Suprapubic skin (tissue), 4 donors: Measurements from ENCODE around the gene KDM5A. TPM values are rescaled to one million over a fixed set of nuclear protein-coding genes. Genes with fewer than 3 reads are reported as not detected.
"Not testable (repeated sequence)": the region's sequence is repeated elsewhere in the genome, so short reads cannot be mapped to it uniquely, and the experiment has no call there.

Experiments used
- DNase-seq, 2 donors: peaks; one replicate each; pipeline ENCODE4 v3.0.0-alpha.2; 2019; ENCODE audit warnings: low spot score in 2 of 2
- H3K27ac ChIP-seq: fragments of 200-600 bp; sonication (generic); one replicate; pipeline ENCODE4 v1.5.1; 2019
- H3K27me3 ChIP-seq: fragments of 200-600 bp; sonication (generic); one replicate; pipeline ENCODE4 v1.5.1; 2019
- H3K36me3 ChIP-seq: fragments of 200-600 bp; sonication (generic); one replicate; pipeline ENCODE4 v1.5.1; 2019
- H3K4me1 ChIP-seq: fragments of 200-600 bp; sonication (generic); one replicate; pipeline ENCODE4 v1.5.1; 2019
- H3K4me3 ChIP-seq: fragments of 200-600 bp; sonication (generic); one replicate; pipeline ENCODE4 v1.5.1; 2019; ENCODE audit warnings: mild to moderate bottlenecking
- H3K9me3 ChIP-seq: fragments of 200-600 bp; sonication (generic); one replicate; pipeline ENCODE4 v1.5.1; 2019
- CTCF ChIP-seq, 2 donors: fragments of 200-600 bp in 1 of 2; fragments of 450-650 bp in 1 of 2; sonication (generic) in 1 of 2; IDR thresholded peaks; one replicate each; pipeline ENCODE4 v1.5.1; 2016 to 2019; ENCODE audit warnings: antibody characterized with exemption in 2 of 2, mild to moderate bottlenecking in 1 of 2, moderate library complexity in 1 of 2
- EP300 ChIP-seq: sonication (generic); formaldehyde crosslinking; IDR thresholded peaks from one replicate; pipeline ENCODE4 v1.6.1; 2017; ENCODE audit warnings: antibody characterized with exemption
- POLR2A ChIP-seq, 2 donors: fragments of 450-650 bp; IDR thresholded peaks; one replicate each; pipeline ENCODE4 v1.6.1; 2017; ENCODE audit warnings: antibody characterized with exemption in 2 of 2, mild to moderate bottlenecking in 2 of 2, moderate library complexity in 2 of 2
- POLR2AphosphoS5 ChIP-seq, 3 donors: sonication (generic); formaldehyde crosslinking; IDR thresholded peaks; one replicate each; pipeline ENCODE4 v1.6.1; 2017; ENCODE audit warnings: antibody characterized with exemption in 3 of 3
- WGBS: methylation state at CpG from one replicate; pipeline ENCODE4 v1.1.5; 2018; 5-methylcytosine and 5-hydroxymethylcytosine counted together
- total RNA-seq, 4 donors: library from RNA; depleted of rRNA; stranded (reverse); fragments of >200 nt; gene quantifications; one replicate each; pipeline ENCODE4 v1.1.0, GENCODE V29; 2016

The KDM5A gene
- total RNA-seq, 4 donors from 2014 or later, result 43.1 to 126 (median 92.1) TPM

DNA sequence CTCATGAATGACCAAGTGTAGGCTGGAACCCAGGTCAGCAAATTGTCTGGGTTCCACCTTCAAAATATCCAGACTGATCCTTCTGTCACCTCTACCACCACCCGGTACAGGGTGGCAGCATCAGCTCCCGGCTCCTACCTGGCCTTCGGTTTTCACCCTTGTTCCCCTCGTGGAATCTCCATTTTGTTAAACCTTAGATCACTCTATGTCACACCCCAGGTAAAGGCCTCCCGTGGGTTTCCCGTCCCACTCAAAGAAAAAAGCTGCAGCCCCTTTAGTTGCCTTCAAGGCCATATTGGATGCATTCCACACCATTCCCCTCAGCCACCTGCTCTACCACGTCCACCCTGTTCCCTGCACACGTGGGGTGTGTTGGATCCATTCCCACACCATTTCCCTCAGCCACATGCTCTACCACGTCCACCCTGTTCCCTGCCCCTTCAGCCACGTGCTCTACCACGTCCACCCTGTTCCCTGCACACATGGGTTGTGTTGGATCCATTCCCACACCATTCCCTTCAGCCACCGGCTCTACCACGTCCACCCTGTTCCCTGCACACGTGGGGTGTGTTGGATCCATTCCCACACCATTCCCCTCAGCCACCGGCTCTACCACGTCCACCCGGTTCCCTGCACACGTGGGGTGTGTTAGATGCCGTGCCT lies 150.3 kb downstream of the KDM5A start:
- DNase-seq, result peak in 1 of 2 donors; percentile 29
- 75% methylated on average over 19 of the region's 19 CpGs for WGBS
- no peaks in the 10 kb centered on the region for H3K4me1 ChIP-seq
- peaks cover 16% of the 10 kb centered on the region for H3K9me3 ChIP-seq
- peaks cover 11% of the 10 kb centered on the region for H3K27me3 ChIP-seq
- no peak overlapping the region for H3K4me3 ChIP-seq
- H3K36me3 ChIP-seq, result no peaks in the 10 kb centered on the region
- H3K27ac ChIP-seq, result no peak overlapping the region
- TF ChIP-seq CTCF (IDR thresholded peaks at IDR 0.05), result no peak
- no peak for TF ChIP-seq EP300
- no peak for TF ChIP-seq POLR2AphosphoS5 (IDR thresholded peaks at IDR 0.05)

GRCh38 chr12:238116-238515 lies 151.0 kb downstream of the KDM5A start:
- H3K27ac ChIP-seq, result no peak overlapping the region
- H3K4me1 ChIP-seq, result no peaks in the 10 kb centered on the region
- WGBS, result 90% methylated on average over 9 of the region's 9 CpGs
- H3K4me3 ChIP-seq, result no peak overlapping the region
- TF ChIP-seq EP300 (no peak), CTCF (IDR thresholded peaks at IDR 0.05) (no peak), POLR2AphosphoS5 (IDR thresholded peaks at IDR 0.05) (no peak), POLR2A (IDR thresholded peaks at IDR 0.05) (no peak)
- peaks cover 16% of the 10 kb centered on the region for H3K9me3 ChIP-seq
- DNase-seq, result peak in 1 of 2 donors; percentile 16
- H3K27me3 ChIP-seq, result peaks cover 13% of the 10 kb centered on the region
- no peaks in the 10 kb centered on the region for H3K36me3 ChIP-seq

GRCh38 chr12:237026-237815 lies 151.9 kb downstream of the KDM5A start:
- Histone ChIP-seq H3K27me3 (peaks cover 15% of the 10 kb centered on the region), H3K27ac (no peak overlapping the region), H3K36me3 (no peaks in the 10 kb centered on the region), H3K9me3 (peaks cover 16% of the 10 kb centered on the region), H3K4me1 (no peaks in the 10 kb centered on the region), H3K4me3 (no peak overlapping the region)
- DNase-seq, result peak in 1 of 2 donors; percentile 43
- TF ChIP-seq POLR2A (IDR thresholded peaks at IDR 0.05), result no peak
- no peak for TF ChIP-seq CTCF (IDR thresholded peaks at IDR 0.05)
- TF ChIP-seq POLR2AphosphoS5 (IDR thresholded peaks at IDR 0.05), result no peak
- no peak for TF ChIP-seq EP300
- 95% methylated on average over 12 of the region's 13 CpGs for WGBS

DNA sequence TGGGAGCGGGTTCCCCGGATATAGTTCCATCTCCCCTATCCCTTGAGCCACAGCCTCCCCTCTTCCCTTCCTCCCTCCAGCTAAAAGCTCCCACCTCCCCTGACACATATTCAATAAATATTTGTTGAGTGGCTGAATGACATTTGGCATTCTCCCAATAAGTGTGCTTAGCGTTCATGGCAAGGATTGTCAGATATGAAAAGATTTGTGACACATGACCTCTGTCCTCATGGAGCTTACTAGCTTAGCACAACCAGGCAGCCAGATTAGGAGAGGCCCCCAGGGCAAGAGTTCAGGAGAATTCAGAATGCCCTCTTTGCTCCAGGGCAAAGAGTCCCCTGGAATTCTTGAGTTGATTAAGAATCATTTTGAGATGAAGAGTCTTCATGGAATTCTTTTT lies 152.7 kb downstream of the KDM5A start:
- no peaks in the 10 kb centered on the region for H3K36me3 ChIP-seq
- TF ChIP-seq EP300 (no peak), CTCF (IDR thresholded peaks at IDR 0.05) (no peak), POLR2A (IDR thresholded peaks at IDR 0.05) (no peak), POLR2AphosphoS5 (IDR thresholded peaks at IDR 0.05) (no peak)
- peaks cover 16% of the 10 kb centered on the region for H3K9me3 ChIP-seq
- 78% methylated on average over 3 of the region's 3 CpGs for WGBS
- DNase-seq, result peak in 1 of 2 donors; percentile 0
- no peaks in the 10 kb centered on the region for H3K4me1 ChIP-seq
- no peak overlapping the region for H3K27ac ChIP-seq
- peaks cover 15% of the 10 kb centered on the region for H3K27me3 ChIP-seq
- no peak overlapping the region for H3K4me3 ChIP-seq

DNA sequence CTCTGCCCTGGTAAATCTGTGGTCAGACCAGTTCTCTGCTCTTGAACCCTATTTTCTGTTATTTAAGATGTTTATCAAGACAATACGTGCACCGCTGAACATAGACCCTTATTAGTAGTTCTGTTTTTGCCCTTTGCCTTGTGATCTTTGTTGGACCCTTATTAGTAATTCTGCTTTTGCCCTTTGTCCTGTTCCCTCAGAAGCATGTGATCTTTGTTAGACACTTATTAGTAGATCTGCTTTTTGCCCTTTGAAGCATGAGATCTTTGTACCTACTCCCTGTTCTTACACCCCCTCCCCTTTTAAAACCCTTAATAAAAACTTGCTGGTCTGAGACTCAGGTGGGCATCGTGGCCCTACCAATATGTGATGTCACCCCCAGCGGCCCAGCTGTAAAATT lies 153.2 kb downstream of the KDM5A start:
- not testable (repeated sequence) for H3K36me3 ChIP-seq, H3K4me3 ChIP-seq, DNase-seq, H3K4me1 ChIP-seq, H3K27ac ChIP-seq
- 86% methylated on average over 4 of the region's 4 CpGs for WGBS
- H3K9me3 ChIP-seq, result peaks cover 16% of the 10 kb centered on the region
- peaks cover 15% of the 10 kb centered on the region for H3K27me3 ChIP-seq
